T-helper 1 cell (primary cell): ENCODE results near the gene PTPN21.

Source experiments
- DNase-seq, 5 donors: peaks; one replicate each; pipeline ENCODE4 v3.0.0-alpha.2; 2012 to 2020
- total RNA-seq, 4 donors: gene quantifications; one replicate each; lab custom pipeline; 2026; lab: John Stamatoyannopoulos, UW

PTPN21 gene
- 0 reads per million in 4 donors for total RNA-seq

DNA sequence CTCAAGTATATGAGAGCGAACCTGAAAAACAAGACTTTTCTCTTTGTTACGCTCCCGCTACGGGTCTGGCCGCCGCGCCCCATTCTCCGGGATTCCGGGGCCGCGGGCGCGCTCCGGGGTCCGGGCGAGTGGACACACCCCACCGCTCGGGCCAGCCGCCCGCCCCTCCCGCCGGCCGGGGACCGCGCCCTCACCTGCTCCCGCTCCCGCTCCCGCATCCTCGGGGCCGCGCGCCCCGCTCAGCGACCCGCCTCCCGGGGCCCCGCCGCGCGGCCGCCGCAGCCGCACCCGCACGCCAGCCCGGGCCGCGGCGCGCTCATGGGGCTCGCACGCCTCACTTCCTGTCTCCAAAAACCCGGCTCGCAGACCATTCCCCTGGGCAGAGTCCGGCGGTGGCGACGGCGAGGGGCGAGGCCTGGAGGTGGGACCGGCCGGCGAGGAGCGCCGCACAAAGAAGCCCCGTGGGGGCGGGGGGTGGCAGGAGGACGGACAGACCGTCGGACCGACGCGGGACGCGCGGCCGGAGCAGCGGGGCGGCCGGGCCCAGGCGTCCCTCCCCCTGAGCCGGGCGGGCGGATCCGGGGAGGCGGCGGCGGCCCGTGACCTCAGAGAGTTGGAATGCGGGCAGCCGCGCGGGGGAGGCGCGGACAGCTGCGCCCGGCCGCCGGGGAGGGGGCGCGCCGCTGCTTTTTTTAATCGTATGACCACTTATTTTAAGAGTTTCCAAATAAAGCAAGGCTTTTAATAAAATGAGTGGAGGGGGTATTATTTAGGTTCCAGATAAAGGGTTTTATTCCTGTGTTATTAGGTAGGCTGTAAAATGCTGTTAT, at the start of gene PTPN21:
PTPN21 (minus strand) TSS at position 551 of the 830 bp plus-strand sequence. CDS start 4,590 bp downstream, outside the sequence.
- peak in 1 of 5 donors; percentile 9 for DNase-seq

DNA sequence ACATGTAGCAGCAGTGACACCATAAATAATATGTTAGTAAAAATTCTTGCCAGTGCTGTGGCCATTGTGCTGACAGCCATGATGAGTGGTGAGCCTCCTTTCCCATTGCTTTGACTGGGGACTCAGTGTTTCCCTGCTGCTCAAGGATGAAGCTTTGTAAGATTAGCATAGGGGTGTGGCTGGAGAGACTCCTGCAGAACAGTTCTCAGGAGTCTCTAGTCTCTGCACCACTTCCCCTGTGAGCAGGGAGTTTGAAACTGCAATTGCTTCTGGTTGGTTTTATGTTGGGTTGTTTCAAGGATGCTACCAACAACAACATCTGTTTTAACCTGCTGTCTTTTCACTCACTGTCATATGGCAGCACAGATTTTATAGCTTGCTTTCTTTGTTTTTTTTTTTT, 49.4 kb upstream of the PTPN21 start:
- DNase-seq: no peak

DNA sequence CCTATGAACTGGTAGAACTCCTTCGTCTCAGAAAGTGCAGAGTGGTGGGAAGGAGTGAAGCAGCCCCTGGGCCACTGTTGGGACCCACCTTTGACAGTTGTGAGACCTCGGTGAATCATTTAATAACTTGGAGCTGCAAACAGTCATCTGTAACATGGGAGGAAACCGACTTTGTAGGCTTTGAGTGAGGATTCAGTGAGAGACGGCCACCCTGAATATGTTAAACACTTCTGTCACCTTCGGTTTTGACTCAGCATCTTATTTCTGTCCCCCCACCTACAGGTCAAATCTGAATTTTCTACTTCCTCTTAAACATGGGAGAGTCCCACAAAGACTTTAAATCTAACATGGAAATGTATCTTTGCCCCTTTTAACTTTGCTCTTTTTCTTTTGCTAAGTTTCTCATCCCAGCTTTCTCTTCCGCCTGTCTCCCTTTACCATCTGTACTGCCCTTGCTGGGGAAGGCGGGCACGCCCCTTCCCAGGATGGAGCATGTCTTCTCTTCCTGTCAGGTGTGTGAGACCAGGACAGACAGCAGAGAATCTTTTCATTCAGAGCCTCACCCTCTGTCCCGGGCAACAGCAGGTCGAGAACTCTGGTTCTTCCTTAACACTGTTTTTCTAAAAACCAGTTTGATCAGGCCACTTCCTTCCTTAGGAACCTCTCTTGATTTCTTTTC, 45.1 kb upstream of the PTPN21 start:
- DNase-seq: peak in 1 of 5 donors; percentile 78

DNA sequence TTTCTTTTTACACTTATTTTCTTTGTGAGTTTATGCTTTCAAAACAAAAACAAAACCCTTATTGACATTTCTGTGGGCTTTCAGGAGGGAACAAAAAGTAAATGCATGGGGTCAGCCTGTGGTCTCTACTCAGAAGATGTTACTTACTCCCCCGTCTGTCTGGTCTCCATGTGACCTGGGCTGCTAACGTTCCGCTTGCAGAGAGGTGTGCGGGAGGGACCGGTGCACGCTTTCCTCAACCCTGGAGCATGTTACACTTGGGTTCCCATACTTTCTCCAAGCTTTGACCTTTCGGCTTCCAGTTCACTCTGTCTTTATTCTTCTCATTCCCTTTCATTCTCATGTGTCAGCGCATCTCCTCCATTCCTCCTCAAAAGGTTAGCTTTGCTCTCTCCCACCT, 44.5 kb upstream of the PTPN21 start:
- DNase-seq: no peak

DNA sequence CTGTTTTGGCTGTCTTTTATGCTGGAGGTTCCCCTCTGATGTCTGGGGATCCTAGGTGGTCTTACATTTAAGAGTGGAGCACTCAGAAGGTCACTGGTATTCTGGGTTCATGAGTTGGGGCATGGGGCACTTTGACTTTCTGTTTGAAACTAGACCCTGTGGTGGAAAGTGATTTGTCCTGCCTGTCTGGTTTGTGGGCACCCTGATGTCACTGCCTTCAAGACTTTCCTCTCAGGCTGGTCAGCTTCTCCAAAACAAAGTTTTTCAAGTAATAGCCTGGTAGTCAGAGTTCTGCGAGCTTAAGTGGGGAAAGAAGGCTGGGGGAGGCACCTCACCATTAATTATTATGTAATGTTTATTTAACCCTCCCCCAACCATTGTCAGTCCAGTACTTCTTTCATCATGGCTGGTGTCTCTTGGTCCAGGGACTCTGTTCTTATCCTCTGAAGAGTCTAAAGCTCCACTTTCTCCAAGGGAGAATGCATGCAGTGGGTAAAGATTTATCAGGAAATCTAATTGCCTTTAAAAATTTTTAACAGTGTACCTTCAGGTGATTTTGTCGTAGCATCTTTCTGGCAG, 43.4 kb upstream of the PTPN21 start:
- DNase-seq: no peak

DNA sequence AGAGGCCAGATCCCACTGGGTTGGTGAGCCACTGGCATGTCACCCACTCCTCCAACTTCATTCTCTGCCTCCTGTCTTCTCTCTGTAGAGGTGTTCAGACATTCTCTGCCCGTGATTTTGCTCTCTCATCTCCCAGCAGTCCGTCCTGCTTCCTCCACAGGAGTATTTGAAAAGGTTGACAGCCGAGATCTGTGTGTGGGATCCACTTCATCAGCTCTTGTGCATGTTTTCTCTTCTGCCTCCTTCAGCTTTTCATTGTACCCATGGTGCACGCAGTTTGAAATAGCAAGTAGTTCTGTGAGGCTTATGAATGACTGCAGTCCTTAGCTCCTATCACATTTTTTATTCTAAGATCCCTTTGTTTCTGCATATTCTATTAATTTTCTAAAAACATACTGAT, 42.8 kb upstream of the PTPN21 start:
- DNase-seq: no peak

DNA sequence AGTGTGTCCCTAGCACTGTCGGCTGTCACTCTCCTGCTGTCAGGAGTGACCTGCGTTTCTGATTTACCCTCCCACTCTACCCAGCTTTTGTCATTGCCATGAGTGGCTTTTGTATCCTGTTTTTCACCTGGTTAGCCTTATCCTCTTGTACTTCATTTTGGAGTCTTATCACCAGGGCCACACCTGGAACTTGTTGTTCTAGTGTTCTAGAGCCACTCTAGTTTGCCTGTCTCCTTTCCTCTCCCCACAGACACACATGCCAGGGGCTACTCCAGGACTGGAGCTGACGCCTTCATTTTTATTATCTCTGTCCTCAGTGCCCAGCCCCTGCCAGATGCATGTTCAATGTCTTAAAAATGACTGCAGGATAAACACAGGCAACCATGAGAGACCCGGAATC, 42.2 kb upstream of the PTPN21 start:
- DNase-seq: no peak

DNA sequence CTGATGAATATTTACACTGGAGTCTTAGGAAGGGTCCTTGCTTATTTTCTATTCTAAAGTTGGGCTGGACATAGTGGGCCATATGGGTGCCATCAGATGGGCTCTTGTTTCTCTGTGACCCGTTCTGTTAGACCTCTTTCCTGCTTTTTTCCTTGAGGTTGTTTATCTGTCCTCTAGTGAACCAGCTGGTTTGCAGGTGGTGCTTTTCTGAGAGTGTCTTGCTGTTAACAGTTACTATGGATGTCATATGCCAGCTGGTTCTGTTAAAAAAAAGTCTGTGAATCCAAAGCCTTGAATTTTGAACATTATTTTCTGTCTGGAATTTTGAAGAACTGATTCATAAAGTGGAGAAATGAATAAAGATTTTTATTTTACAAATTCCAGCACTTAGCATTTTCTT, 37.2 kb upstream of the PTPN21 start:
- no peak for DNase-seq

DNA sequence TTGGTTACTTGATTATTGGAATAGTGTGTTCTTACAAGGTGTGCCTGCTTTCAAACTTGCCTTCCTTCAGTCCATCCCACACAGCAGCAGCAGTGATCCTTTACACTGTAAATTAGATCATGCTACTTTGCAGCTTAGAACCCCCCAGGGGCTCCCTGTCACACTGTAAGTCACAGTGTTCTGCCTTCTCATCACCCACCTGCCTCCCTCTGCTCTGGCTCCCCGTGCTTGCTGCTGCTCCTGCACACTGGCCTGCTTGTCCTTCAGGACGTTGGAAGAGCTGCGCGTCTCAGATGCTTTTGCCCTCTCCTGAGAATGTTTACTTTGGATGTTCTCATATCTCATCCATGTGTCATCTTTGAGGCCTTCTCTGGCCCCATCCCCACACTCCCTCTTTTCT, 35.4 kb upstream of the PTPN21 start:
- no peak for DNase-seq

DNA sequence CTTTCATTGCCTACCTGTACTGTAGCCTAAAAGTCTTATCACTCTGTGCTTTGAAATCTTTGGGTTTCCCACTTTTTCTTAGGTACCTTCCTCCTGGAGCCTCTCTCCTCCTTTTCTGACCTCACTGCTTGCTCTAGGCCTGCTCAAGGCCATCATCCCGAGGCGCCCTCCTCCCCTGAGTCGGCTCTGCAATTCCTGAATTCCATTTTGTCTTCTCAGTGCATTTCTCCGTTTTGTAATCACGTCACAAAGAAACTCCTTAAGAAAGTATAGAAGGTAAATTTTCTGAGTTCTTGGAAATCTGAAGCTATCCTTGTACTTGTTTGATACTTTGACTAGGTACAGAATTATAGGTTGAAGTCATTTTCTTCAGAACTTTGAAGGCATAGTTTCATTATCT, 33.3 kb upstream of the PTPN21 start:
- no peak for DNase-seq

DNA sequence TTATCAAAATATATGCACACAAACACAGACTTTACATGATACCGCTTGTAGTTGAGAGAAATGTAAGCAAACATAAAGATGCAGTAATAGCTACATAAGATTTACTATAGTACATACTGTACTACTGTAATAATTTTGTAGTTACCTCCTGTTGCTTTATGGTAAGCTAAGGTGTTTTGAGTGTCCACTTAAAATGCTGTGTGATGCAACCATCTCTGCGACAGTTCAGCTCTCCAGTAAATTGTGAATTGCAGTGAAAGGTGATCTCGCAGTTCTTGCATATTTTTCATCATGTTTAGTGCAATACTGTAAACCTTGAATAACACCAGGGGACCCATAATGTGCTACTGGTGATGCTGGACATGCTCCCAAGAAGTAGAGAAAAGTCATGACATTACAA, 29.6 kb upstream of the PTPN21 start:
- no peak for DNase-seq

DNA sequence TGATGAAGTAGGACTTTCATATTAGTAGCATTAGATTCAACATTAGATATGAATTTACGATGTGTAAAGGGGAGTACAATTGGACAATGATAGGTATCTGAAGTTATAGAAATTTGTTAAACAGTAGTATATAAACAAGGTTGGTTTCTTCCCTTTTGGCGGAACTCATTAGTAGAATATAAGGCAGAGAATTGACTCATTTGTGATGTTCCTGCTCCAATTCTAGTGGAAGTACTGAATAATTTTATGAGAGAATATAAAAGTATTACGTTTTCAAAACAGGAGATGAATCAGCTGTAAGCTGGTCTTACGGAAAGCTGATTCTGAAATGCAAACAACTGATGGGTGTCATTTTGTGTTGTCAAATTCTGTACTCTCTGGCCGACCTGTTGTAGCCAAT, 21.4 kb upstream of the PTPN21 start:
- DNase-seq: no peak

DNA sequence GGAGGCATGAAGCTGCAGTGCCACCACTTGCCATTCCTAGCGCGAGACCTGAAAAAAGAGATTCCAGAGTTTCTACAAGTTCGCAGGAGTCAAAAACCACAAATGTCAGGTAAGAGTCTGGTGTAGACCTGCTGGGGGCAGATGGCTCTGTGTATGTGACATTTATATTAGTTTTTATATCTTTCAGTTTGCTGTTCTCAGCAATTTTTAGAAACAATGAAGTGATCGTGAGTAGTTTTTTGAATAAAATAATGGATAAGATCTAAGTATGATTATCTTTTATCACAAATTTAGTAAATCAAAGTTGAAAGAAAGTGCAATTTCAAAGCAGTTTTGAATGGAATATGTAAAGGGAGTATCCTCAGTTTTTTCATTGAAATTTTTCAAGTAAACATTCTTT, 17.3 kb upstream of the PTPN21 start:
- no peak for DNase-seq

DNA sequence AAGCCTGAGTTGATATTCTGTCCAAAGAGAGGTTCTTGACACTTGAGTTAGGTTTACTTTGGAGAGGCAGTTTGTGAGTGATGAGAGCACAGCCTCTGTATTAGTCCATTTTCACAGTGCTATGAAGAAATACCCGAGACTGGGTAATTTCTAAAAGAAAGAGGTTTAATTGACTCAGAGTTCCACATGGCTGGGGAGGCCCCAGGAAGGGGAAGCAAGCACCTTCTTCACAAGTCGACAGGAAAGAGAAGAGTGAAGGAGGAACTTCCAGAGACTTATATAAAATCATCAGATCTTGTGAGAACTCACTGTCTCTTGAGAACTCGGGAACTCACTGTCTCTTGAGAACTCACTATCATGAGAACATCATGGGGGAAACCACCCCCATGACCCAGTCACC, 13.4 kb upstream of the PTPN21 start:
- DNase-seq: no peak

DNA sequence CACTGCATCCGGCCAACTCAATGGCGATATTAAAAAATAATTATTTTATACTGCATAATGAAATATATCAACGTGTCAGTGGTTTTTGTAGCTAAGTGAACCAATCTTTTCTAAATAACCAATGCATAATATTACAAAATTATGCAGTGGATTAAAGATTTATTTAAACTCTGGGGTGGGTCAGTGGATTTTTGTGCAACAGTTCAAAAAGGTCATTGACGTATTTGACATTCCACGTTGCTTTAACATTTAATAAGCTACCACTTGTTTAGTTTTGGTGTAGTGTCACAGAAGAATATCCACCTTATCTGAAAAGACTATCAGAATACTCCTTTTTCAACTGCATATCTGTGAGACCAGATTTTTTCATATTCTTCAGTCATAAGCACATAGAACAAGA, 10.6 kb upstream of the PTPN21 start:
- DNase-seq: no peak

DNA sequence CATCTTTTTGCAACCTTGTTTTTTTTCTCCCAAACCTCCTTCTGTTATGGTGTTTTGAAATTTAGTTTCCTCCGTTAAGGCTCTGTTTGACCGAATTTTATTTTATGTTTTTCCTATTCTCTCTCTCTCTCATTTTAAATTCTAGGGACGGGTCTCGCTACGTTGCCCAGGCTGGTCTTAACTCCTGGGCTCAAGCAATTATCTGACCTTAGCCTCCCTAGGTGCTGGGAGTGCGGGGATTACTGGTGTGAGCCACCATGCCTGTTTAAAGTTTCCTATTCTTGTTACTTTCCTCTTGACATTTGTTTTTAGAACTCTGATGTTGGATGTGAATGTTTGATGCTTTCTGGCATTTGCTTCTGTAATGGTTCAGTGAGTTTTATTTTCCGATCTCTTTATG, 9.0 kb upstream of the PTPN21 start:
- no peak for DNase-seq

DNA sequence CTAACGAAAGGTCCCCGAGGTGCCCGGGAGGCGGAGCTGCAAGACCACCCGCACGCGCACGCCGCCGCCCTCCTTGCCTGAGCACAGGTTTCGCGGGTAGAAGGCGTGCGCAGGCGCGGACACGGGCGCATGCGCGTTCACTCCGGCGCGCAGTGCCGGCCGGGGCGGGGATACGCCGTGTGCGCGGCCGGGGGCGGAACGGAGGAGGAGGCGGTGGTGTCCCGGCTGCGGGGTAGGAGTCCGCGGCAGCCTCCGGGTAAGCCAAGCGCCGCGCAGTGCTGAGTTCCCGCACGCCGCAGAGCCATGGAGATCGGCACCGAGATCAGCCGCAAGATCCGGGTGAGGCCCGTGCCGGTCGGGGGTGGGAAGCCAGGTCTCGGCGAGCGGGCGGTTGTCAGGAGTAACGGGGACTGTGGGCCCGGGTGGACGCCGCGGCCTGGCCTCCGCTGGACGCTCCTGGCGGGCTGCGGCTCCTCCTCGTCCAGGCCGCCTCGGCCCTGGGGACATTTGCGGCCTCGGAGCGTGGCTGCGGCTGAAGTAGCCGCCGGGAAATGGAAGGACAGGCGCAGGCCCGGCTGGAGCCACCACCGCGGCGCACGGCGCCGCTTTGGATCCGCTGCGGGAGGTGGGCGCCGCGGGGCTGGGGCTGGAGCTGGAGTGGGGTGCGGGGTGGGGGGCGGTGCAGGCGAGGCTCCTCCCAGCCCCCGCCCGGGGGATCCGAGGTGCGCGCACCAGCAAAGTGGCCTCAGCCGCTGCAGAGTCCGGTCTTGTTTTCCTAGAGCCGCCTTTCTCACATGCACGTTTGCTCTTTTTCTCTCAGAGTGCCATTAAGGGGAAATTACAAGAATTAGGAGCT, 8.3 kb upstream of the PTPN21 start, which contains the start of gene ZC3H14:
ZC3H14 (plus strand) TSS at position 207 of the 856 bp plus-strand sequence; CDS start at position 304, 97 bp downstream.
- peak; percentile 73 to 89 (median 79) for DNase-seq

DNA sequence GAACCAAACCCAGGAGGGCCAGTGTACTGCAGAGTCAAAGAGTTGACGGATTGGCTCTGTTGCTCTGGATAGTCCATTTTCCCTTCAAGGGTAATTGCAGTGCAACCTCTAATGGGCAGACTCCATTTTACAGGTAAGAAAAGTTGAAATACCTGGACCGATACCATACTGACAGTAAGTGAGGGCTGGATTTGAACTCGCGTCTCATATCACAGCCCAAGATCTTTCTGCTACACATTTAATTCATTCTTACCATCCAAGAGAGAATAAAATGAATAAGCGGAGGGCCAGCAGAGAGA, 7.7 kb upstream of the PTPN21 start:
- DNase-seq: no peak

DNA sequence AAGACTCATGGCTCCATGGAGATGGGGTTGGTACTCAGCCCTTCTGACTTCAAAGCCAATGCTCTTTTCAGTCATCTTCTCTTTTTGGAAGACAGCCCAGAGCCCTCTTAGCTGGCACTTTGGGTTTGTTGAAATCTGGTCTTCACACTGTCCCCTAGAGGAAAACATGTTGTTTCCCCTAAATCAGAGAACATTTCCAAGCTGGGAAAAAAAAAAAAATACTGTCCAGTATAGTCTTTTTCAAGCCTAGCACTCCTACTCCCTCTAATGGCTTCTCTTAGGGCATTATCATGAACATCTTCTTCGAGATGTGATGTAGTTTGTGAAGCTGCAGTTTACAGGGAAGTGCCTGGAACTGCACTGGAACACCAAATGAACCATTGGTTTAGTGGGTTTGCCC, 5.0 kb upstream of the PTPN21 start:
- DNase-seq: no peak

DNA sequence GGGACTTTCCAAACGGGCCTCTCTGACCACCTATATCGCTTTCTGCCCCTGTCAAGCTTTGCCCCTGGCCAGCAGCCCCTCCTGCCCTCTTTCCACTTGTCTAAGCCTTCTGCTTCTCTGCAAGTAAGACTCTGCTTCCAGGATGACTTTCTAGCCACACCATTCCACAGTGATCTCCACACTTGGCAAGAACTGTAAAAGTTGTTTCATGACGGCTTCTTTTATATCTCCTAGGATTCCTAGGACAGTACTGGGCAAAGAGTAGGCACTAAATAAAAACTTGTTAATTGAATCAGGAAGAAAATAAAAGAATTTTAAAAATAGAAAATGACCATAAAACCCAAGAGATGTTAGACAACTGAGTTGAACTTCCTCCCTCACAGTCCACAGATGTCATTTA, 1.8 kb upstream of the PTPN21 start:
- DNase-seq: no peak

DNA sequence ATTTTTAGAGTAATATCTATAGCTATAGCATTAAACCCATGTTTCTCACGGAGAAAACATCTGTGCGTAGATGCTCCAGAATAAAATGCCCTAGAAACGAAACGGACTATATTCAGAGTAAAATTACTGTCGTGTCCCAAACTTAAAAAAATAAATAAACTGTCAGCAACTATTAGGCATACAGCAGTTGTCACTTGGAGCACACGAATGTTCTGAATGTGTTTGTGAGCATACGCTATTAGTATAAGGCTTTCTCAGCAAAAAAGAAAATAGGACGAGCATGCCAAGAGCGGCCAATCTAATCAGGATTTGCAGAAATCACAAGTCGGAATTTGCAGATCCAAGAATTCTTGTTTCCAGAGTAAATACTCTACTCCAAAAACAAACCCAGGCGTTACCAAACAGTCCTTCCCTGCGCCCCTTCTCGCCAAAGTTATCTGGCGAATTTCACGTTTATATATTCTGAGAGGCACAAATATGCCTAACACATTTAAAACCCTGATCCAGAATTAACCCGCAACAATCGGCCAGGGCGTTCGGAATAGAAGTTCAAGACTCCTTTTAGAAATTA, 836 bp downstream of the PTPN21 start:
- DNase-seq: no peak

DNA sequence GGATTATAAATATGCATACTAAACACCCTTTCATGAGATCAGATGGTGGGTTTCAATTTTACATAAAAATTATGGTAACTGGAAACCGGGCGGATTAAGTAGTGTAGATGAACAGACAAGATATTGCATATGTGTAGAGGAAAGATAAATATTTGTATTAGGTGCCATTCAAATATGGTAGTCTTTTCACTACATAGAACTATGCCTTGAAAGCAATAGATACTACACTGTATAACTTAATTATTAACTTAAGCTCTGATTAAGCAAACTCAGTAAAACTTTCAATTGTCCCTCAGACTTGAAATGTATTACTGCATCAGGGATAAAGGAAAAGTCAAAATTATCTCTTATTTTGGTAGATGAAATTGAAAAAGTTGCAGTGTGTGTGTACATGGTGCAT, 1.9 kb downstream of the PTPN21 start:
- DNase-seq: no peak

DNA sequence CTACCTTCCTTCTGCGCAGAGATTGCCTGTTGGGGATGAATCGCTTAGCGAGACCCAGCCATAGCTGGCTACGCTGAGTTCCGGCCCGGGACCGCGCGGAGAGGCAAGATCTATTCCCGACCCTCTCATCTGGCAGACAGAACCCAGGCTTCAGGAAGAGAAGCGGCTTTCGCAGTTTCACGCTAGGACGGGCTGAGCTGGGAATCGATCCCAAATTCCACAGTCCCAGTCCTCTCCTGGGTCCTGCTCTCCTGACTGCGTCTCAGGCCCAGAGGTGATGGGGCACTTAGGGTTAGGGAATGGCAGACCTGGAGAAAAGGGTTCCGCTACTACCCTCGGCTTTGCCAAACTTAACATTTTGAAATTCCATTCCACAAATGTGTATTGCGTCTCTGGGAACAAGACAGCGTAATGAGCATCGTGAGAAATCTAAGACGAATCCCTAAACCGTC, 2.8 kb downstream of the PTPN21 start:
- DNase-seq: no peak
